Activated CD8-positive, alpha-beta memory T cell treated with anti-CD3 and anti-CD28 coated beads for 24 hours (primary cell): ENCODE results near the gene PRR7.
A peak's percentile ranks its signal among the peaks of the same experiment; 100 is the strongest.

ENCODE experiments used
- DNase-seq: peaks from one replicate; pipeline ENCODE4 v3.0.0-alpha.2; 2020

PRR7 gene

GRCh38 chr5:177437623-177438022, 9.0 kb upstream of the PRR7 start:
- DNase-seq: no peak

- no peak for DNase-seq
Observed at GRCh38 chr5:177438468-177438867, 8.1 kb upstream of the PRR7 start.

- no peak for DNase-seq
Observed at GRCh38 chr5:177439518-177440053, 7.0 kb upstream of the PRR7 start.

- DNase-seq: peak; percentile 65
Observed at GRCh38 chr5:177440211-177440989, 6.2 kb upstream of the PRR7 start.

GRCh38 chr5:177440990-177441780, 5.4 kb upstream of the PRR7 start:
- DNase-seq: no peak

- no peak for DNase-seq
Observed at GRCh38 chr5:177442066-177442826, 4.4 kb upstream of the PRR7 start.

GRCh38 chr5:177443144-177443983, 3.2 kb upstream of the PRR7 start:
- peak; percentile 61 for DNase-seq

- peak; percentile 72 for DNase-seq
Observed at GRCh38 chr5:177444106-177445051, 2.2 kb upstream of the PRR7 start.

- peak; percentile 69 for DNase-seq
Observed at GRCh38 chr5:177445052-177445916, 1.3 kb upstream of the PRR7 start.

- no peak for DNase-seq
Observed at GRCh38 chr5:177445917-177446199, 756 bp upstream of the PRR7 start.

GRCh38 chr5:177447066-177447610, 524 bp downstream of the PRR7 start:
- DNase-seq: peak; percentile 83

- peak; percentile 78 for DNase-seq
Observed at GRCh38 chr5:177447611-177448243, 1.1 kb downstream of the PRR7 start.

GRCh38 chr5:177448244-177448950, 1.8 kb downstream of the PRR7 start:
- DNase-seq: no peak

GRCh38 chr5:177449140-177450061, 2.8 kb downstream of the PRR7 start:
- no peak for DNase-seq

- DNase-seq: no peak
Observed at GRCh38 chr5:177450667-177451424, 4.2 kb downstream of the PRR7 start.
